SU-DHL-6 (cell line): ENCODE measurements around the gene TNNI2.

Source experiments
- H2AFZ ChIP-seq: fragments of 200-600 bp; sonication (generic); 2 replicates; pipeline ENCODE4 v1.6.1; 2014; ENCODE audit warnings: low read depth, mild to moderate bottlenecking, moderate library complexity, mixed read lengths, antibody characterized with exemption, low read length; ENCODE audit not compliant: severe bottlenecking
- H3F3A ChIP-seq: fragments of 200-600 bp; shearing (Covaris generic); 2 replicates; pipeline ENCODE4 v1.6.0; 2016; ENCODE audit warnings: antibody characterized with exemption, mild to moderate bottlenecking; ENCODE audit not compliant: insufficient read depth
- H3K27ac ChIP-seq: fragments of 200-600 bp; sonication (generic); 2 replicates; pipeline ENCODE4 v1.5.1; 2016; ENCODE audit warnings: low read depth, mild to moderate bottlenecking, low read length, moderate library complexity, mixed read lengths
- H3K27me3 ChIP-seq: fragments of 200-600 bp; sonication (generic), shearing (Covaris generic); 2 replicates; pipeline ENCODE4 v1.6.0; 2014; ENCODE audit warnings: mild to moderate bottlenecking, low read length
- H3K36me3 ChIP-seq: fragments of 200-600 bp; sonication (generic); 2 replicates; pipeline ENCODE4 v1.6.1; 2014; ENCODE audit warnings: mild to moderate bottlenecking, low read length, mixed read lengths
- H3K4me2 ChIP-seq: fragments of 300-600, 200-600 bp; shearing (Covaris generic), sonication (generic); 2 replicates; pipeline ENCODE4 v1.6.0; 2014; ENCODE audit warnings: low read length, low read depth, mild to moderate bottlenecking; ENCODE audit not compliant: poor library complexity, severe bottlenecking
- H3K4me3 ChIP-seq: fragments of 200-600 bp; sonication (generic); 2 replicates; pipeline ENCODE4 v1.5.1; 2014; ENCODE audit warnings: antibody characterized with exemption, low read length, mild to moderate bottlenecking, mixed read lengths; ENCODE audit not compliant: insufficient read depth, poor library complexity, severe bottlenecking
- H3K79me2 ChIP-seq: fragments of 200-600 bp; sonication (generic); 2 replicates; pipeline ENCODE4 v1.6.1; 2014; ENCODE audit warnings: mild to moderate bottlenecking, low read length, moderate library complexity; ENCODE audit not compliant: insufficient read depth
- H3K9ac ChIP-seq: fragments of 200-600 bp; sonication (generic); 2 replicates; pipeline ENCODE4 v1.7.0; 2014; ENCODE audit warnings: mild to moderate bottlenecking, low read length
- H3K9me2 ChIP-seq: fragments of 200-600 bp; sonication (generic); replicated peaks from 2 replicates; pipeline ENCODE4 v1.6.1; 2014; ENCODE audit warnings: low read length; ENCODE audit not compliant: insufficient read depth
- H3K9me3 ChIP-seq: fragments of 200-600 bp; sonication (generic); 2 replicates; pipeline ENCODE4 v1.6.1; 2014; ENCODE audit warnings: low read length, mixed read lengths; ENCODE audit not compliant: insufficient read depth
- H4K20me1 ChIP-seq: fragments of 200-600 bp; sonication (generic); 2 replicates; pipeline ENCODE4 v1.6.1; 2014; ENCODE audit warnings: low read depth, mild to moderate bottlenecking, antibody characterized with exemption, low read length, moderate library complexity, mixed read lengths
- EZH2phosphoT487 ChIP-seq: fragments of 200-600 bp; sonication (generic), shearing (Covaris generic); conservative IDR thresholded peaks from 2 replicates; pipeline ENCODE4 v1.6.1; 2018; ENCODE audit warnings: mild to moderate bottlenecking, antibody characterized with exemption, low read length, moderate library complexity, mixed read lengths
- TF ChIP-seq, protein P1 (sequence below): fragments of 200-600 bp; sonication (generic); IDR thresholded peaks from one replicate; pipeline ENCODE4 v1.5.1; 2017; ENCODE audit warnings: antibody characterized with exemption, mild to moderate bottlenecking, low read length, moderate library complexity; ENCODE audit not compliant: insufficient read depth, poor library complexity, severe bottlenecking

TNNI2 gene

DNA sequence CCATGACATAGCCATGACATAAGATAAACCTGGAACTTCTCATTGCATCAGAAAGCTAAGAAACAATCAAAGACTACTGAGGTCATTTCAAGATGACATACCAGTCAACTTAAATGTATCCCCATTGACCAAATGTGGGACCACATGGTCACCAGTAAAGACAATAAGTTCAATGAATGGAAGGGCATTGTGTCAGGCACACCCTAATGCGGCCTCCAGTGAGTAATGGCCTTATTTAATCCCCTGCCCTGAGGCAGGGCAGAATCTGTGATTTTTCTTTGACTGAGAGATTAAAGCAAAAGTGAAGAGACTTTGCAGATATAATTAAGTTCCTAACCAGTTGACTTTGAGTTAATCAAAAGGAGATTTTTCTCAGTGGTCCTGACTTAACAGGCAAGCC is 21.3 kb upstream of the TNNI2 start:
- H3K27ac ChIP-seq = no peak overlapping the region

DNA sequence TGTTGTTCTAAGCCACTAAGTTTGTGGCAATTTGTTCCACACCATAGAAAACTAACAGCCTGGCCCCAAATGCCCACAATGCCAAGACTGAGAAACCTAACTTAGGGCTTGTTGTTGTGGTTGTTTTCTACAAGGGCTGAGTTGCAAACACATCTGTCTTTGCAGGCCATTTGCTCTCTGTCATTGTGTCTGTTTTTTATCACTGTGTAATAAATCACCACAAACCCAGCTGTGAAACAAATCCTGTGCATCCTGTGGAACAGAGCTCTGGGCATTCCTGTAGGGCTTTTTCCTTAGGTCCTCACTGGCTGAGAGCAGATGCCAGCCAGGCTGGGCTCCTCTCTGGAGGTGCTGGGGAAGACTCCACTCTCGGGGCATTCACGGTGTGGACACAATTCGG is 19.7 kb upstream of the TNNI2 start:
- TF ChIP-seq EZH2phosphoT487 = no peak
- TF ChIP-seq, protein P1, sequence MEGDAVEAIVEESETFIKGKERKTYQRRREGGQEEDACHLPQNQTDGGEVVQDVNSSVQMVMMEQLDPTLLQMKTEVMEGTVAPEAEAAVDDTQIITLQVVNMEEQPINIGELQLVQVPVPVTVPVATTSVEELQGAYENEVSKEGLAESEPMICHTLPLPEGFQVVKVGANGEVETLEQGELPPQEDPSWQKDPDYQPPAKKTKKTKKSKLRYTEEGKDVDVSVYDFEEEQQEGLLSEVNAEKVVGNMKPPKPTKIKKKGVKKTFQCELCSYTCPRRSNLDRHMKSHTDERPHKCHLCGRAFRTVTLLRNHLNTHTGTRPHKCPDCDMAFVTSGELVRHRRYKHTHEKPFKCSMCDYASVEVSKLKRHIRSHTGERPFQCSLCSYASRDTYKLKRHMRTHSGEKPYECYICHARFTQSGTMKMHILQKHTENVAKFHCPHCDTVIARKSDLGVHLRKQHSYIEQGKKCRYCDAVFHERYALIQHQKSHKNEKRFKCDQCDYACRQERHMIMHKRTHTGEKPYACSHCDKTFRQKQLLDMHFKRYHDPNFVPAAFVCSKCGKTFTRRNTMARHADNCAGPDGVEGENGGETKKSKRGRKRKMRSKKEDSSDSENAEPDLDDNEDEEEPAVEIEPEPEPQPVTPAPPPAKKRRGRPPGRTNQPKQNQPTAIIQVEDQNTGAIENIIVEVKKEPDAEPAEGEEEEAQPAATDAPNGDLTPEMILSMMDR = no peak
- no peak overlapping the region for H3K9ac ChIP-seq
- H3K9me3 ChIP-seq = no peaks in the 10 kb centered on the region
- H3K4me2 ChIP-seq = no peak overlapping the region
- H2AFZ ChIP-seq = no peak overlapping the region
- H4K20me1 ChIP-seq = no peaks in the 10 kb centered on the region
- no peak overlapping the region for H3K27ac ChIP-seq
- H3K79me2 ChIP-seq = no peaks in the 10 kb centered on the region
- H3K9me2 ChIP-seq = no peaks in the 10 kb centered on the region
- no peaks in the 10 kb centered on the region for H3K27me3 ChIP-seq
- H3K4me3 ChIP-seq = no peak overlapping the region
- H3F3A ChIP-seq = no peaks in the 10 kb centered on the region
- H3K36me3 ChIP-seq = no peaks in the 10 kb centered on the region

More for the DNA sequence above, 21.3 kb upstream of the TNNI2 start:
- no peaks in the 10 kb centered on the region for H3K79me2 ChIP-seq
- H3K4me3 ChIP-seq = no peak overlapping the region
- no peaks in the 10 kb centered on the region for H3K27me3 ChIP-seq
- H3K9me2 ChIP-seq = no peaks in the 10 kb centered on the region
- no peaks in the 10 kb centered on the region for H3K36me3 ChIP-seq
- H4K20me1 ChIP-seq = no peaks in the 10 kb centered on the region
- no peak overlapping the region for H3K4me2 ChIP-seq
- no peaks in the 10 kb centered on the region for H3F3A ChIP-seq
- TF ChIP-seq, protein P1 = no peak
- TF ChIP-seq EZH2phosphoT487 = no peak
- no peaks in the 10 kb centered on the region for H3K9me3 ChIP-seq
- H2AFZ ChIP-seq = no peak overlapping the region
- H3K9ac ChIP-seq = no peak overlapping the region

DNA sequence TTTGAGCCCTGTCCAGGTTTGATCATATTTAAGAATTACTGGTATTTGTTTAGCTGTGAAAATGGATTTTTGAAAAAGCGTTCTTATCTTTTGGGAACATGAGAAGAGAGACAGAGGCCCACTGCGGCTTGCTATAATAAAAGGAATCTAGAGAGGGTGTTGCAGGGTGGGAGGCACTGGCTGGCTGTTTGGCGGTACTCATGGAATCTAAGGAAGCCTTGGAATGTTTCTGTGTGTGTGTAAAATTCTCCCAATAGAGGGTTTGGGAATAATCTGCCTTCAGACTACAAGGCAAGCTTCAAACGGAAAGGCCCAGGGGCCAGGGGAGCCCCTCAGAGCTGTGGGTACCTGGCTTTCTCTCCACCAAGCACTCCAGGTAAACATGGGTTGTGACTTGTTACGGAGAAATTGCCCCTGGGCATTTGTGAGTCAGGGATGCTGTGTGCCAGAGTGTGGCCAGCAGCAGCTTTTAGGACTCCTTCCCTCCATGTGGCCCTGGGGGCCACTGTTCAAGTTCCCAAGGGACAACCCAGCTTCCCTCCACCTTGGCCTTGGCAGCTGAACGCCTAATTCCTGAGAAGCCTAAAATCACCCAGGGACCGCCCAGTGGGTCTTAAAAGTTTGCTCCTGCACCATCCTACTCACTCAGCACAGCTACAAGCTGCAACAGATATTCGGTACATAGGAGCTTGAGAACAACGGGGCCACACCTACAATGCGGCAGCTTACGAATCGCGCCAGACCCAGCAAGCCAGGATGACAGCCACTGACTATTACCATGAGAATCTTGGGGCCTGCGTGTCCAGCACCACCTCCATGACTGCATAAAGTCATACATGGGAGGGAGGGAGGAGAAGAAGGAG is 18.1 kb upstream of the TNNI2 start:
- TF ChIP-seq EZH2phosphoT487 = no peak
- TF ChIP-seq, protein P1 = no peak
- Histone ChIP-seq H3K36me3 (no peaks in the 10 kb centered on the region), H3K9me2 (no peaks in the 10 kb centered on the region), H2AFZ (no peak overlapping the region), H3K79me2 (no peaks in the 10 kb centered on the region), H3K4me3 (no peak overlapping the region), H3K4me2 (no peak overlapping the region), H3K9ac (no peak overlapping the region), H3F3A (no peaks in the 10 kb centered on the region), H3K27ac (no peak overlapping the region), H3K9me3 (no peaks in the 10 kb centered on the region), H4K20me1 (no peaks in the 10 kb centered on the region), H3K27me3 (no peaks in the 10 kb centered on the region)
